GM21447 (cell line): ENCODE measurements around the gene INSRR.

Source experiments
- ATAC-seq: cut with Tn5 transposase; IDR thresholded peaks from one replicate; pipeline ENCODE4 v1.9.1; 2021; ENCODE audit not compliant: unreplicated experiment

Gene INSRR

GRCh38 chr1:156808186-156809030, 50.5 kb downstream of the INSRR start:
- no peak for ATAC-seq

- ATAC-seq: no peak
Measured at GRCh38 chr1:156807627-156808026, 51.3 kb downstream of the INSRR start.

GRCh38 chr1:156806512-156807440, 52.1 kb downstream of the INSRR start:
- no peak for ATAC-seq

- no peak for ATAC-seq
Measured at GRCh38 chr1:156805766-156806511, 53.0 kb downstream of the INSRR start.

- no peak for ATAC-seq
Measured at GRCh38 chr1:156804572-156805243, 54.2 kb downstream of the INSRR start.

GRCh38 chr1:156804026-156804425, 54.9 kb downstream of the INSRR start:
- no peak for ATAC-seq

GRCh38 chr1:156803086-156803851, 55.6 kb downstream of the INSRR start:
- no peak for ATAC-seq

GRCh38 chr1:156802421-156802935, 56.4 kb downstream of the INSRR start:
- ATAC-seq: no peak

GRCh38 chr1:156801409-156802121, 57.4 kb downstream of the INSRR start:
- no peak for ATAC-seq

GRCh38 chr1:156797212-156797871, 61.6 kb downstream of the INSRR start:
- no peak for ATAC-seq

- ATAC-seq: no peak
Measured at GRCh38 chr1:156796340-156797097, 62.4 kb downstream of the INSRR start.

- ATAC-seq: no peak
Measured at GRCh38 chr1:156795787-156796186, 63.1 kb downstream of the INSRR start.

- no peak for ATAC-seq
Measured at GRCh38 chr1:156795374-156795733, 63.6 kb downstream of the INSRR start.

GRCh38 chr1:156794506-156795373, 64.2 kb downstream of the INSRR start:
- ATAC-seq: no peak
